HCT116 (cell line): Measurements from ENCODE around the gene MLXIPL. TPM values are rescaled to one million over a fixed set of nuclear protein-coding genes. Genes with fewer than 3 reads are reported as not detected.

ENCODE experiments used
- ATAC-seq: fragments of 200-7000 bp; cut with Tn5 transposase; 2 replicates; pipeline ENCODE4 v1.9.1; 2020; ENCODE audit warnings: mild to moderate bottlenecking, moderate library complexity
- BruUV-seq: library from RNA; stranded (reverse); fragments of 400-500 nt; replicated peaks from 2 replicates; lab custom pipeline; 2021; lab: Mats Ljungman, UMichigan
- CTCF ChIA-PET: fragments of 300-600 bp; sonication (Branson Sonifier 250); formaldehyde crosslinking; loops from one replicate; lab custom pipeline; 2021; ENCODE audit warnings: antibody characterized with exemption; lab: Charles Lee
- POLR2A ChIA-PET: fragments of 300-600, 350-600 bp; sonication (Branson Sonifier 250); formaldehyde crosslinking; loops from one replicate; lab custom pipeline; 2021; ENCODE audit warnings: antibody characterized with exemption; lab: Charles Lee
- RAD21 ChIA-PET, 2 experiments: fragments of 300-600 bp; sonication (Branson Sonifier 250); formaldehyde crosslinking; loops; one replicate each; lab custom pipeline; 2023; ENCODE audit warnings: low total read pairs in 2 of 2; ENCODE audit not compliant: uncharacterized antibody in 2 of 2, unreplicated experiment in 2 of 2, low non-redundant PET in 1 of 2; lab: Charles Lee
- DNase-seq: peaks from one replicate; pipeline ENCODE4 v3.0.0-alpha.2; 2010; ENCODE audit warnings: low read depth, low spot score
- H2AFZ ChIP-seq: fragments of 200-600 bp; shearing (Covaris generic), sonication (generic); 2 replicates; pipeline ENCODE4 v1.6.1; 2017; ENCODE audit warnings: low read depth, mixed run types, mixed read lengths, antibody characterized with exemption, low read length; ENCODE audit not compliant: poor library complexity, severe bottlenecking
- H3K27ac ChIP-seq: 2 replicates; pipeline ENCODE4 v1.5.1; 2012; ENCODE audit warnings: low read depth, low read length
- H3K27me3 ChIP-seq: fragments of 200-600 bp; sonication (generic); 2 replicates; pipeline ENCODE4 v1.6.1; 2016; ENCODE audit warnings: mixed run types, low read length, mixed read lengths; ENCODE audit not compliant: insufficient read depth
- H3K36me3 ChIP-seq, 2 experiments: fragments of 200-500 bp in 1 of 2; fragments of 200-600 bp in 1 of 2; sonication (Bioruptor generic) in 1 of 2; sonication (generic) in 1 of 2; 2 replicates each; pipeline versions ENCODE4 v1.5.1 to v1.6.1; 2014 to 2016; ENCODE audit warnings: low read length in 2 of 2, inconsistent platforms in 1 of 2, mixed read lengths in 1 of 2, mixed run types in 1 of 2; ENCODE audit not compliant: insufficient read depth in 2 of 2, control insufficient read depth in 1 of 2
- H3K4me1 ChIP-seq, 2 experiments: fragments of 200-600 bp in 1 of 2; sonication (generic) in 1 of 2; 2 replicates each; pipeline versions ENCODE4 v1.5.1 to v1.6.1; 2012 to 2017; ENCODE audit warnings: low read length in 2 of 2, inconsistent platforms in 1 of 2, mild to moderate bottlenecking in 1 of 2, mixed read lengths in 1 of 2, mixed run types in 1 of 2, moderate library complexity in 1 of 2; ENCODE audit not compliant: insufficient read depth in 2 of 2, control insufficient read depth in 1 of 2
- H3K4me2 ChIP-seq: fragments of 200-600 bp; sonication (generic); 2 replicates; pipeline ENCODE4 v1.6.1; 2017; ENCODE audit warnings: mixed run types, low read length, mixed read lengths
- H3K4me3 ChIP-seq, 2 experiments: fragments of 200-600 bp in 1 of 2; sonication (generic) in 1 of 2; replicated peaks in 1 of 2; 2 replicates each; pipeline ENCODE4 v1.5.1; 2011 to 2016; ENCODE audit warnings: low read length in 2 of 2, control low read depth in 1 of 2, low read depth in 1 of 2, mild to moderate bottlenecking in 1 of 2, mixed read lengths in 1 of 2, mixed run types in 1 of 2
- H3K79me2 ChIP-seq: fragments of 200-600 bp; sonication (generic); 2 replicates; pipeline ENCODE4 v1.6.1; 2017; ENCODE audit warnings: mild to moderate bottlenecking, mixed run types, low read length, moderate library complexity, mixed read lengths; ENCODE audit not compliant: insufficient read depth
- H3K9ac ChIP-seq: fragments of 200-600 bp; sonication (generic); 2 replicates; pipeline ENCODE4 v1.6.1; 2016; ENCODE audit warnings: low read length, mixed read lengths
- H3K9me2 ChIP-seq: fragments of 200-600 bp; sonication (generic), shearing (Covaris generic); 2 replicates; pipeline ENCODE4 v1.6.1; 2017; ENCODE audit warnings: mixed run types, mild to moderate bottlenecking, moderate library complexity; ENCODE audit not compliant: insufficient read depth
- H3K9me3 ChIP-seq, 2 experiments: fragments of 200-500 bp in 1 of 2; fragments of 200-600 bp in 1 of 2; sonication (Bioruptor generic) in 1 of 2; sonication (generic) in 1 of 2; 2 replicates each; pipeline ENCODE4 v1.6.1; 2014 to 2017; ENCODE audit warnings: low read length in 2 of 2, mixed read lengths in 2 of 2, inconsistent platforms in 1 of 2, low read depth in 1 of 2, mild to moderate bottlenecking in 1 of 2, mixed run types in 1 of 2, moderate library complexity in 1 of 2; ENCODE audit not compliant: control insufficient read depth in 1 of 2, insufficient read depth in 1 of 2
- H4K20me1 ChIP-seq: fragments of 200-600 bp; sonication (generic), shearing (Covaris generic); 2 replicates; pipeline ENCODE4 v1.6.1; 2017; ENCODE audit warnings: mixed run types, mild to moderate bottlenecking, moderate library complexity; ENCODE audit not compliant: insufficient read depth
- JUND ChIP-seq: IDR thresholded peaks from 2 replicates; pipeline ENCODE4 v1.6.1; 2012
- YY1 ChIP-seq: IDR thresholded peaks from 2 replicates; pipeline ENCODE4 v1.6.1; 2011; ENCODE audit warnings: low read length, low read depth, moderate library complexity, mild to moderate bottlenecking; ENCODE audit not compliant: insufficient replicate concordance; ENCODE audit errors: extremely low read depth
- intact Hi-C: fragments of 100-400 bp; cut with micrococcal nuclease; formaldehyde crosslinking; loops from 2 replicates; pipeline ENCODE4 v1.10.0; 2022
- total RNA-seq: library from RNA; stranded (reverse); gene quantifications from one replicate; pipeline ENCODE4 v1.2.1, GENCODE V29; 2021; ENCODE audit not compliant: unreplicated experiment

The MLXIPL gene
- total RNA-seq, 1 experiment from 2014 or later = 79.4 TPM

GRCh38 chr7:73596191-73597065, 27.9 kb downstream of the MLXIPL start:
- DNase-seq (no peak), ATAC-seq (no peak)
- no peaks in the 10 kb centered on the region; a peak in 1 of 4 replicates for H3K36me3 ChIP-seq
- TF ChIP-seq JUND = no peak
- H3K9ac ChIP-seq = no peak overlapping the region
- H3K9me3 ChIP-seq = no peaks in the 10 kb centered on the region
- H3K9me2 ChIP-seq = no peaks in the 10 kb centered on the region
- peaks cover 2 to 7% of the 10 kb centered on the region in 2 experiments; a peak in 3 of 4 replicates for H3K4me1 ChIP-seq
- H2AFZ ChIP-seq = no peak overlapping the region
- H3K79me2 ChIP-seq = no peaks in the 10 kb centered on the region
- H3K4me3 ChIP-seq = no peak overlapping the region
- no peaks in the 10 kb centered on the region for H4K20me1 ChIP-seq
- no peak overlapping the region for H3K27ac ChIP-seq
- ChIA-PET RAD21 (no interaction called here), POLR2A (no interaction called here), CTCF (no interaction called here)
- H3K27me3 ChIP-seq = no peaks in the 10 kb centered on the region
- BruUV-seq = TSS peak; percentile 28
- intact Hi-C loops = no loop called here
- H3K4me2 ChIP-seq = no peak overlapping the region

- CTCF ChIA-PET = no interaction called here
- no peaks in the 10 kb centered on the region for H3K9me3 ChIP-seq
- H3K4me2 ChIP-seq = no peak overlapping the region
- H2AFZ ChIP-seq = no peak overlapping the region
- no peak overlapping the region for H3K4me3 ChIP-seq
- no peak overlapping the region for H3K27ac ChIP-seq
- ATAC-seq = no peak
- H4K20me1 ChIP-seq = no peaks in the 10 kb centered on the region
- no peak overlapping the region for H3K9ac ChIP-seq
- DNase-seq = no peak
- POLR2A ChIA-PET = no interaction called here
- BruUV-seq = no TSS peak
- no peak for TF ChIP-seq YY1
- intact Hi-C loops = no loop called here
- no peaks in the 10 kb centered on the region for H3K79me2 ChIP-seq
- RAD21 ChIA-PET = no interaction called here
- no peaks in the 10 kb centered on the region for H3K27me3 ChIP-seq
- H3K9me2 ChIP-seq = no peaks in the 10 kb centered on the region
- H3K4me1 ChIP-seq = no peaks in the 10 kb centered on the region; a peak in 1 of 4 replicates
- no peaks in the 10 kb centered on the region; a peak in 1 of 4 replicates for H3K36me3 ChIP-seq
Observed at GRCh38 chr7:73595358-73595757, 29.0 kb downstream of the MLXIPL start.
